Stimulated activated CD4-positive, alpha-beta T cell treated with anti-CD3 and anti-CD28 coated beads, Interleukin-2, amount 100 ng/mL, for 24 hours (primary cell): Measurements from ENCODE around the gene NPHP1.
"Not testable (repeated sequence)": the region's sequence is repeated elsewhere in the genome, so short reads cannot be mapped to it uniquely, and the experiment has no call there.

Source experiments
- DNase-seq, 2 donors: peaks; one replicate each; pipeline ENCODE4 v3.0.0-alpha.2; 2020

The NPHP1 gene

GRCh38 chr2:110101901-110102803 lies 102.7 kb downstream of the NPHP1 start:
- no peak for DNase-seq

- DNase-seq: peak in 1 of 2 donors; percentile 30
Measured at GRCh38 chr2:110101280-110101844, 103.5 kb downstream of the NPHP1 start.

- DNase-seq: not testable (repeated sequence)
Measured at GRCh38 chr2:110100880-110101279, 103.9 kb downstream of the NPHP1 start.

- DNase-seq: no peak
Measured at GRCh38 chr2:110100480-110100879, 104.3 kb downstream of the NPHP1 start.

GRCh38 chr2:110099471-110100225 lies 105.2 kb downstream of the NPHP1 start:
- no peak for DNase-seq

GRCh38 chr2:110099038-110099425 lies 105.8 kb downstream of the NPHP1 start:
- DNase-seq: no peak

- DNase-seq: no peak
Measured at GRCh38 chr2:110097506-110098220, 107.2 kb downstream of the NPHP1 start.

GRCh38 chr2:110095994-110096633 lies 108.7 kb downstream of the NPHP1 start:
- DNase-seq: peak in 1 of 2 donors; percentile 11

- DNase-seq: not testable (repeated sequence)
Measured at GRCh38 chr2:110094884-110095534, 109.8 kb downstream of the NPHP1 start.

GRCh38 chr2:110093924-110094323 lies 110.9 kb downstream of the NPHP1 start:
- not testable (repeated sequence) for DNase-seq

GRCh38 chr2:110090164-110090563 lies 114.6 kb downstream of the NPHP1 start:
- not testable (repeated sequence) for DNase-seq

- not testable (repeated sequence) for DNase-seq
Measured at GRCh38 chr2:110083757-110084156, 121.1 kb downstream of the NPHP1 start.

- not testable (repeated sequence) for DNase-seq
Measured at GRCh38 chr2:110083162-110083561, 121.7 kb downstream of the NPHP1 start.

GRCh38 chr2:110078104-110078503 lies 126.7 kb downstream of the NPHP1 start:
- DNase-seq: not testable (repeated sequence)

- not testable (repeated sequence) for DNase-seq
Measured at GRCh38 chr2:110075896-110076295, 128.9 kb downstream of the NPHP1 start.
